Erythroblast (primary cell): Measurements from ENCODE around the gene HEBP2.

ENCODE experiments used
- GATA1 ChIP-seq: IDR thresholded peaks from 2 replicates; pipeline ENCODE4 v1.6.1; 2011; ENCODE audit warnings: low read depth, mild to moderate bottlenecking, control low read depth, low read length, moderate library complexity
- POLR2A ChIP-seq: IDR thresholded peaks from 2 replicates; pipeline ENCODE4 v1.6.1; 2011; ENCODE audit warnings: mild to moderate bottlenecking, low read length

- TF ChIP-seq POLR2A (no peak), GATA1 (no peak)
Observed at GRCh38 chr6:138403324-138403800, 661 bp upstream of the HEBP2 start.
